ENCODE data around the gene PIP4K2A. TPM values are rescaled to one million over a fixed set of nuclear protein-coding genes. Genes with fewer than 3 reads are reported as not detected.

Gene PIP4K2A
- total RNA-seq, 2 experiments from 2014 or later = 108 to 115 TPM

- no peak overlapping the region for H3K4me3 Mint-ChIP-seq
- ChIA-PET POLR2A (no interaction called here), CTCF (interaction anchor here (0.9 to 1.2 kb wide), 2 partner anchors 11 to 79 kb away, joined by 3 to 4 read pairs; no protein-coding TSS in a partner anchor)
- H3K27me3 Mint-ChIP-seq = no peaks in the 10 kb centered on the region
- no peaks in the 10 kb centered on the region for H3K36me3 Mint-ChIP-seq (ENCODE audit: low read depth)
- intact Hi-C loops (cut with micrococcal nuclease) = no loop called here
- H3K4me1 Mint-ChIP-seq (ENCODE audit: low read depth) = no peaks in the 10 kb centered on the region
- TF ChIP-seq CTCF (IDR thresholded peaks at IDR 0.05) = no peak
- DNase-seq (no peak), ATAC-seq (no peak)
- no peak overlapping the region for H3K27ac Mint-ChIP-seq
- no peaks in the 10 kb centered on the region for H3K9me3 Mint-ChIP-seq
Observed at GRCh38 chr10:22740180-22740579, 25.8 kb upstream of the PIP4K2A start.

GRCh38 chr10:22737587-22737986 is 23.2 kb upstream of the PIP4K2A start:
- no peaks in the 10 kb centered on the region for H3K9me3 Mint-ChIP-seq
- DNase-seq (no peak), ATAC-seq (no peak)
- no peaks in the 10 kb centered on the region for H3K27me3 Mint-ChIP-seq
- ChIA-PET POLR2A (no interaction called here), CTCF (interaction anchor here (1.0 kb wide), 1 partner anchor 23 kb away, joined by 3 read pairs; no protein-coding TSS in a partner anchor)
- no peaks in the 10 kb centered on the region for H3K4me1 Mint-ChIP-seq (ENCODE audit: low read depth)
- no peak overlapping the region for H3K4me3 Mint-ChIP-seq
- no peak overlapping the region for H3K27ac Mint-ChIP-seq
- no peak for TF ChIP-seq CTCF (IDR thresholded peaks at IDR 0.05)
- no peaks in the 10 kb centered on the region for H3K36me3 Mint-ChIP-seq (ENCODE audit: low read depth)
- intact Hi-C loops (cut with micrococcal nuclease) = no loop called here

GRCh38 chr10:22736134-22736533 is 21.8 kb upstream of the PIP4K2A start:
- Mint-ChIP-seq H3K4me1 (ENCODE audit: low read depth) (no peaks in the 10 kb centered on the region), H3K36me3 (ENCODE audit: low read depth) (no peaks in the 10 kb centered on the region), H3K9me3 (no peaks in the 10 kb centered on the region), H3K27me3 (no peaks in the 10 kb centered on the region), H3K4me3 (no peak overlapping the region), H3K27ac (no peak overlapping the region)
- CTCF ChIA-PET = no interaction called here
- intact Hi-C loops (cut with micrococcal nuclease) = no loop called here
- no peak for ATAC-seq
- DNase-seq = no peak
- TF ChIP-seq CTCF (IDR thresholded peaks at IDR 0.05) = no peak
- POLR2A ChIA-PET = interaction anchor here (0.8 kb wide), 1 partner anchor 21 kb away, joined by 3 read pairs; no protein-coding TSS in a partner anchor

- Mint-ChIP-seq H3K27ac (no peak overlapping the region), H3K4me1 (ENCODE audit: low read depth) (no peaks in the 10 kb centered on the region), H3K4me3 (no peak overlapping the region), H3K27me3 (no peaks in the 10 kb centered on the region), H3K9me3 (no peaks in the 10 kb centered on the region), H3K36me3 (ENCODE audit: low read depth) (no peaks in the 10 kb centered on the region)
- no peak for TF ChIP-seq CTCF (IDR thresholded peaks at IDR 0.05)
- DNase-seq (no peak), ATAC-seq (no peak)
- ChIA-PET POLR2A (no interaction called here), CTCF (no interaction called here)
- intact Hi-C loops (cut with micrococcal nuclease) = no loop called here
Observed at GRCh38 chr10:22733992-22734391, 19.6 kb upstream of the PIP4K2A start.

- Mint-ChIP-seq H3K36me3 (ENCODE audit: low read depth) (no peaks in the 10 kb centered on the region), H3K4me3 (no peak overlapping the region), H3K27me3 (no peaks in the 10 kb centered on the region), H3K4me1 (ENCODE audit: low read depth) (peaks cover 19% of the 10 kb centered on the region), H3K27ac (no peak overlapping the region), H3K9me3 (no peaks in the 10 kb centered on the region)
- intact Hi-C loops (cut with micrococcal nuclease) = no loop called here
- POLR2A ChIA-PET = interaction anchor here (0.6 to 1.3 kb wide), 2 partner anchors 14 kb away, joined by 4 read pairs; partner anchors contain the start of gene PIP4K2A
- no peak for ATAC-seq
- DNase-seq = no peak
- no peak for TF ChIP-seq CTCF (IDR thresholded peaks at IDR 0.05)
- CTCF ChIA-PET = no interaction called here
Observed at GRCh38 chr10:22727663-22728062, 13.3 kb upstream of the PIP4K2A start.

Data from activated CD8-positive, alpha-beta T cell treated with anti-CD3 and anti-CD28 coated beads for 36 hours (primary cell).